ENCODE data around the gene FOXO1.

DNA sequence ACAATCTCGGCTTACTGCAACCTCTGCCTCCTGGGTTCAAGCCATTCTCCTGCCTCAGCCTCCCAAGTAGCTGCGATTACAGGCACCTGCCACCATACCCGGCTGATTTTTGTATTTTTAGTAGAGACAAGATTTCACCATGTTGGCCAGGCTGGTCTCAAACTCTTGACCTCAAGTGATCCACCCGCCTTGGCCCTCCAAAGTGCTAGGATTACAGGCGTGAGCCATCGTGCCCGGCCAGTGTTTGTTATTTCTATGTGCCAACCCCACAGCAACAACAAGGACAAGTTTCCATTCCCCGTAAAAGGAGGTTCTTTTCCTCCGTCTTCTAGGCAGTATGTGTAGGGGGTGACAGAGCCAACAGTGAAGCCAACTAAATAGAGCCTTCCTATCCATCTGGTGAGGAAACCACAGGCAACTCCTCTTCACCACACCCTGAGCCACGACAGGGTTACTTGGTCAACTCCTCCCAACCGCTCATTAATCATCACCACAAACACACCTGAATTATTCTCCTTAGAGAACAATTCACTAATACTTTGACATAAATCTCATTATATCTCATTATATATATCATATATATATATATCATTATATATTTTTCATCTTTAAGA is 25.5 kb downstream of the FOXO1 start:
- TF ChIP-seq, protein P1, sequence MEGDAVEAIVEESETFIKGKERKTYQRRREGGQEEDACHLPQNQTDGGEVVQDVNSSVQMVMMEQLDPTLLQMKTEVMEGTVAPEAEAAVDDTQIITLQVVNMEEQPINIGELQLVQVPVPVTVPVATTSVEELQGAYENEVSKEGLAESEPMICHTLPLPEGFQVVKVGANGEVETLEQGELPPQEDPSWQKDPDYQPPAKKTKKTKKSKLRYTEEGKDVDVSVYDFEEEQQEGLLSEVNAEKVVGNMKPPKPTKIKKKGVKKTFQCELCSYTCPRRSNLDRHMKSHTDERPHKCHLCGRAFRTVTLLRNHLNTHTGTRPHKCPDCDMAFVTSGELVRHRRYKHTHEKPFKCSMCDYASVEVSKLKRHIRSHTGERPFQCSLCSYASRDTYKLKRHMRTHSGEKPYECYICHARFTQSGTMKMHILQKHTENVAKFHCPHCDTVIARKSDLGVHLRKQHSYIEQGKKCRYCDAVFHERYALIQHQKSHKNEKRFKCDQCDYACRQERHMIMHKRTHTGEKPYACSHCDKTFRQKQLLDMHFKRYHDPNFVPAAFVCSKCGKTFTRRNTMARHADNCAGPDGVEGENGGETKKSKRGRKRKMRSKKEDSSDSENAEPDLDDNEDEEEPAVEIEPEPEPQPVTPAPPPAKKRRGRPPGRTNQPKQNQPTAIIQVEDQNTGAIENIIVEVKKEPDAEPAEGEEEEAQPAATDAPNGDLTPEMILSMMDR (conservative IDR thresholded peaks at IDR 0.05 in 1 of 2, IDR thresholded peaks at IDR 0.05 in 1 of 2; ENCODE audit: low read depth in 1 of 2, low read length in 2 of 2), result no peak
- TF ChIP-seq EZH2 (IDR thresholded peaks at IDR 0.05; ENCODE audit: low read length, missing control alignments), result no peak
